Stimulated activated effector memory CD8-positive, alpha-beta T cell treated with anti-CD3 and anti-CD28 coated beads, Interleukin-12 subunit alpha, Interleukin-12 subunit beta, amount 100 ng/mL, for 72 hours (primary cell): ENCODE data around the gene RMDN3.

Experiments
- ATAC-seq: fragments of 150-1000 bp; cut with Tn5 transposase; 2 replicates; pipeline ENCODE4 v1.10.0; 2021
- DNase-seq, 2 donors: peaks; one replicate each; pipeline ENCODE4 v3.0.0; 2021 to 2022; ENCODE audit warnings: low spot score in 2 of 2
- H3K27ac Mint-ChIP-seq: one replicate; pipeline ENCODE4 v1.8.0; 2022; ENCODE audit warnings: mild to moderate bottlenecking, mixed read lengths
- H3K36me3 Mint-ChIP-seq: one replicate; pipeline ENCODE4 v1.8.0; 2022; ENCODE audit warnings: mild to moderate bottlenecking, mixed read lengths
- H3K4me1 Mint-ChIP-seq: one replicate; pipeline ENCODE4 v1.8.0; 2022; ENCODE audit warnings: mixed read lengths
- H3K4me3 Mint-ChIP-seq: one replicate; pipeline ENCODE4 v1.8.0; 2022; ENCODE audit warnings: mild to moderate bottlenecking, mixed read lengths
- H3K9me3 Mint-ChIP-seq: one replicate; pipeline ENCODE4 v1.8.0; 2022; ENCODE audit warnings: mixed read lengths

The RMDN3 gene

GRCh38 chr15:40696228-40696627 is 58.8 kb downstream of the RMDN3 start:
- no peak for DNase-seq
- H3K36me3 Mint-ChIP-seq = peaks cover 85% of the 10 kb centered on the region
- peak overlapping the region; percentile 98 for H3K27ac Mint-ChIP-seq
- H3K9me3 Mint-ChIP-seq = no peaks in the 10 kb centered on the region
- peak overlapping the region; percentile 96 for H3K4me3 Mint-ChIP-seq
- no peak for ATAC-seq
- peaks cover 19% of the 10 kb centered on the region for H3K4me1 Mint-ChIP-seq

- Mint-ChIP-seq H3K4me3 (peak overlapping the region; percentile 96), H3K36me3 (peaks cover 77% of the 10 kb centered on the region), H3K27ac (peak overlapping the region; percentile 98), H3K4me1 (peaks cover 19% of the 10 kb centered on the region), H3K9me3 (no peaks in the 10 kb centered on the region)
- DNase-seq = no peak
- peak; percentile 43 for ATAC-seq
These were observed 59.6 kb downstream of the RMDN3 start for GRCh38 chr15:40695469-40695890.

- H3K9me3 Mint-ChIP-seq = no peaks in the 10 kb centered on the region
- ATAC-seq (peak; percentile 98), DNase-seq (peak; percentile 76 to 95)
- H3K36me3 Mint-ChIP-seq = peaks cover 71% of the 10 kb centered on the region
- H3K4me3 Mint-ChIP-seq = peak within 1 kb of the TSS; percentile 96
- peaks cover 19% of the 10 kb centered on the region for H3K4me1 Mint-ChIP-seq
- peak within 1 kb of the TSS; percentile 98 for H3K27ac Mint-ChIP-seq
These were observed 60.2 kb downstream of the RMDN3 start, which contains the start of gene RAD51 for GRCh38 chr15:40694688-40695468. Gene RAD51 (plus strand): TSS chr15:40695174. CDS start chr15:40698759, 3,585 bp downstream.

GRCh38 chr15:40693904-40694687 is 61.0 kb downstream of the RMDN3 start:
- Mint-ChIP-seq H3K4me3 (peak overlapping the region; percentile 96), H3K27ac (peak overlapping the region; percentile 98), H3K9me3 (no peaks in the 10 kb centered on the region), H3K36me3 (peaks cover 63% of the 10 kb centered on the region), H3K4me1 (peaks cover 19% of the 10 kb centered on the region)
- ATAC-seq = no peak
- DNase-seq = no peak

- H3K27ac Mint-ChIP-seq = no peak overlapping the region
- no peaks in the 10 kb centered on the region for H3K9me3 Mint-ChIP-seq
- H3K4me3 Mint-ChIP-seq = no peak overlapping the region
- H3K4me1 Mint-ChIP-seq = peaks cover 19% of the 10 kb centered on the region
- ATAC-seq = no peak
- peaks cover 40% of the 10 kb centered on the region for H3K36me3 Mint-ChIP-seq
- DNase-seq = no peak
These were observed 63.3 kb downstream of the RMDN3 start for GRCh38 chr15:40691737-40692136.

- Mint-ChIP-seq H3K9me3 (no peaks in the 10 kb centered on the region), H3K4me1 (peaks cover 7% of the 10 kb centered on the region), H3K36me3 (peaks cover 16% of the 10 kb centered on the region), H3K27ac (peak overlapping the region; percentile 12), H3K4me3 (no peak overlapping the region)
- no peak for ATAC-seq
- no peak for DNase-seq
These were observed 65.9 kb downstream of the RMDN3 start for GRCh38 chr15:40688932-40689799.
